ENCODE measurements around the gene VPS52.
A peak's percentile ranks its signal among the peaks of the same experiment; 100 is the strongest.
"Not testable (repeated sequence)": the region's sequence is repeated elsewhere in the genome, so short reads cannot be mapped to it uniquely, and the experiment has no call there.

VPS52 gene

GRCh38 chr6:33304216-33304615, 32.5 kb upstream of the VPS52 start:
- DNase-seq = no peak

GRCh38 chr6:33301877-33302276, 30.2 kb upstream of the VPS52 start:
- DNase-seq = no peak

DNA sequence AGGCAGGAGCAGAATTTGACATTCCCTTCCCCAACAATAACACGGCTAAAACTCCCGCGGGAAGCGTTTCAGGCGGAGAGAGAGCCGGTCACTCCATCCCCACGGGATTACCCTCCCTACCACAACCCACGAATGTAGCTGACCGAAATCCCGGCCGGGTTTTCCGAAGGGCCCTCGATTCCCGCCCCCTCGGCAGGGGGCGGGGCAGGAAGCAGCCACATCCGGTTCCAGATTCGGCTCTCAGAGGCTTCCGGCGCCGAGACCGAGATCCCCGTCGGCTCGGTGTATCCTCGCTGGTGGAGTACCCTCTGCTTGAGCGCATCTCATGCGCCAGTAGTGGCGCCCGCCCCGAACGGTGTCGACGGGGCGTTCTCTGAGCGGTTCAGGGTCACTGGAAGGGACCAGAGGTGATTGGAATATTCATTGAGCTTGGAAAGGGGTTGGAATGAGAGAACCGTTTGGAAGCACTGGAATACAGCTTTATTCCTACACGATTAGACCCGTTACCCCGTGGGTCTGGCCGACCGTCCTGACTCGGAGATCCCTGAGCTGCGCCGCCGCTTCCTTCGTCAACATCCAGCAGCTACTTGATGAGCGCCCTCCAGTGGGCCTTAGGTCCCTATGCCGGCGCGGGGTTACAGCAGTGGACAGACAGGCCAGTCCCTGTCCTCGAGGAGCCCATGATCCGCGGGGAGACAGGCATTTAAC, 27.7 kb upstream of the VPS52 start:
- peak; percentile 95 for DNase-seq

DNA sequence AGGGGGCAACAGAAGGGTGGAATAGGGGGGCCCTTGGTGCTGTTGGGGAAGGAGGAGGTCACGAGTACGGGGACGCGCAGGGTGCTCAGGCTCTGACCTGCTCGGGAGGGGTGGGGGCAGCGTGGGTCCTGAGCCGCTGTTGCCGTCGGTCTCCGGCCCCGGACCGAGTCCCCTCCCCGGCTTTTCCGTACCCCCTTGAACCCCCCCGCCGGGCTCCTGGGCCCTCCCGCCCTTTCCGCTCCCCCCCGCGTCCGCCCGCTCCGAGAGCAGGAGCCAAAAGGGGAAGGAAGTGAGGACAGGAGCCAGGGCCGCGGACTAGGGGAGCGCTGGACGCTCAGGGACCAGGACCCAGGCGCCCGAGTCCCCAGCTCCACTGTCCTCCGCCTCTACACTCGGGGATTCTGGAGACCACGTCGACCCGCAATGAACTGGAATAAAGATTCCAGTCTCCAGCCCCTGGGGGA, 27.1 kb upstream of the VPS52 start, which contains the start of gene RGL2:
Gene RGL2 (minus strand): TSS at position 170 of the 464 bp plus-strand sequence. CDS start 332 bp downstream, outside the sequence.
- DNase-seq = peak; percentile 62 to 63

DNA sequence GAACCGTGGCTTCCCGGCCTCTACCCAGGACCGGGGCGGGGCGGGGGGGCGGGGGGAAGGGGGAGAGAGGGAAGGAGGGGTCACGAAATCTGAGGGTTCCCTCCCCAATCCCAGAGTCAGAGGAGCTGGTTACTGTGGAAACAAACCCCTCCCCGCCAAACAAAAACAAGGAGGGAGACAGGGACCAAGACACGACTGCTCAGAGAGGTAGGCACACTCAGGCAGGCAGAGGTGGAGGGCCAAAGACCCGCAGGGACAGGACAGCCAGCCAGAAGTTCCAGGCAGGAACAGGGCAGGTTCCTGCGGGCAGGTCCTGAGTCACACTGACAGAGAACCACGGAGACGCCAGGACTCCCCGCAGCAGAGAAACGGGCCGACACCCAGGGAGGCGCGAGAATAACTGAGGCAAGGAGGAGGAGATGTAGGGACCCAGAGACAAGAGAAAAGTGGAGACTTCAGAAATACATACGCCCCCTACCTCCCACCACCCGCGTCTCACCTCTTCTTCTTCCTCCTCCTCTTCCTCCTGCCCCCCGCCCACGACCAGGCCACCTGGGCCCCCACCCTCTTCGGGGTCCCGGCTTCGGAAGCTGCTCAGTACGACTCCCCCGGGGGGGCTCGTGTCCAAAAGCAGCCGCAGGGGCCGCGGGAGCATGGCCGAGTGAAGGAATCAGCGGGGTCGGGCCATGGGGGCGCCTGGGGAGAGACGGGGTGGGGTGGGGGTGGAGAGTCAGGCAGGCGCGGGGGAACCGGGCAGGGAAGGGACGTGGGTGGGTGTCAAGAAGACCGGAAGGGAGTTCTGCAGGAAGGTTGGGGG, 26.5 kb upstream of the VPS52 start:
- peak; percentile 62 to 71 for DNase-seq

- no peak for DNase-seq
Observed at GRCh38 chr6:33297406-33297955, 25.8 kb upstream of the VPS52 start.

DNA sequence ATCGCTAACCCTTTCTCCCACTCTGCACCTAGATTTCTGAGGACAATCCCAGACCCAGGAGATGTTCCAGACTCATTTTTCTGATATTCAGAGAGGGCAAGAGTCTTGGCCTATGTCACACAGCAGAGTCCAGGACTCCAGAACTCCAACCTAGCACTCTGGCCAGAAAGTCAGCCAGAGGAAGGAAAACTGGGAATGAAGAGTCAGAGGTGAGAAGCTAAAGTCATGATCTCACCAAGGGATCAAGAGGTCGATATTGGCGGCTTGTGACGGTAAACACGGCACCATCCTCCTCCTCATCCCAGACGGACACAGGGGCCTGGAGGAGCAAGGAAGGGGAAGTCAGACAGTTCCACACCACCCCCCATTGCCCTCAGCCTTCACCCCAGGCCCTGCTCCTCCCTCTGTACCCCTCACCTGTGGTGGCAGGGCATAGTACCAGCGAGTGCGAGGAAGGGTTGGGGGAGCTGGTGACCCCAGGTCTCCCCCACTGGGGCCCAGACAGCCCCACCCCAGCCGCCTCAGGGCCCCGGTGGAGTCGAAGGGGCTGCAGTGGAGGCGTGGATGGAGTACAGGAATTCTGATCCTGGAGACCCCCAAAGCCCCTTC, 25.2 kb upstream of the VPS52 start:
- DNase-seq = no peak

DNA sequence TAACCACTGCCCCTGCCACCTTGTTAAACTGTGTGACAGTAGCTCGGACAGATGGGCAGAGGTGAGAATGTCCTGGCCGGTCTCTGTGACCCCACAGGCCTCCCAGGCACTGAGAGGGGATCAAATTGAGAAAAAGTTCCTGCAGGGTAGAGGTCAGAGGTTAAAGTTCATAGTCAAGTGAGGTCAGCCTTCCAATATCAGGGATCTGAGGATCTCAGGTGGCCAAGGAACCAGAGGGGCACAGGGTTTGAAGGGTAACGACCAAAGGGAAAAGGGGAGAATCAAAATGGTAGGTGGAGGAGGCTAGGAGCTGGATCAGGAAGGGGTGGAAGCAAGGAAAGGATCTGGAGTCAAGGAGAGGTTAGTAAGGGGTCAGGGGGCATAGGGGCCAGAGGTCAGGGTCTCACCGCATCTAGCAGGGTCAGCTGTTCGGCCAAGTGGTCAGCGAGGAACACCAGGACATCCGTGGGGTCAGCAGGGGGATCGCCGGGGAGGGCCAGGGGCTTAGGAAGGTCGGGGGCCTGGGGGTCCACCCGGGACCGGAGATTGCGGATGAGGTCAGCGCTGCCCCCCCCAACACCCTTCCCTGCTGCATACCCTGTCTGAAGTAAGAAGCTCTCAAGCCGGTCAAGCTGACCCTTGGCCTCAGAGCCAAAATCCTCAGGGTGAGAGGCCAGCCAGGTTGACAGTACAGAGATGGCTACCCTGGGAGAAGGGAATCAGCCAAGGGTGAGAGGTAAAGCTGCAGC, 24.1 kb upstream of the VPS52 start:
- no peak for DNase-seq

DNA sequence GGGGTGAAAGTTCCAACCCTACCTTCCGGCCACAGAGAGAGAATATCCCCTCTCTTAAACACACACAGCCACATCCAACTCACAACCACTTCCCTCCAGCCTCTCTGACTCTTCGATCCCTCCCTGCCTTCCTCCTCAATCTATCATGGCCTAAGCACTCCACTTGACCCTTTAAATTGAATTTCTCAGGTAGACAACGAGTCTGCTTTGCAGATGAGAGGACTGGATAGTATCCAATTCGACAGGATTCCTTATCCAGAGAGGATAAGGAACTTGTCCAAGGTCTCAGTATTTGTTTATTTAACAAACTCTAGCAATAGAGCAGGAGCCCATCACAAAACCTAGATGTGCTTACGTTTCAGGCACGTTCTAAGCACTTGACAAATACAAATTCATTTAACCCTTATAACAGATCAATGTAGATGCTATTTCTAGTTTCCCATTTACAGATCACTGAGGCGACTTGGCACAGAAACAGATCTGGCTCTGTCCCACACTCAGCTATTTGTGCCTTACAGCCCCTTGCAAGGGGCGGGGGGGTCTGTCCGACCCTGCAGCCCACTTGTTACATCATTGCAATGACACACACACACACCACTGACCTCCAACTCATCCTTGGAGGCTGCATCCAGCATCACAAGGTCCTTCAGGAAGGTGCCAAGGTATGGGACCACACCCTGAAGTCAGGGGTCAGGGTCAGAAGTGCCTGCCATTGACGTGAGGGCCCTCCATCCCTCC, 22.6 kb upstream of the VPS52 start:
- no peak for DNase-seq

DNA sequence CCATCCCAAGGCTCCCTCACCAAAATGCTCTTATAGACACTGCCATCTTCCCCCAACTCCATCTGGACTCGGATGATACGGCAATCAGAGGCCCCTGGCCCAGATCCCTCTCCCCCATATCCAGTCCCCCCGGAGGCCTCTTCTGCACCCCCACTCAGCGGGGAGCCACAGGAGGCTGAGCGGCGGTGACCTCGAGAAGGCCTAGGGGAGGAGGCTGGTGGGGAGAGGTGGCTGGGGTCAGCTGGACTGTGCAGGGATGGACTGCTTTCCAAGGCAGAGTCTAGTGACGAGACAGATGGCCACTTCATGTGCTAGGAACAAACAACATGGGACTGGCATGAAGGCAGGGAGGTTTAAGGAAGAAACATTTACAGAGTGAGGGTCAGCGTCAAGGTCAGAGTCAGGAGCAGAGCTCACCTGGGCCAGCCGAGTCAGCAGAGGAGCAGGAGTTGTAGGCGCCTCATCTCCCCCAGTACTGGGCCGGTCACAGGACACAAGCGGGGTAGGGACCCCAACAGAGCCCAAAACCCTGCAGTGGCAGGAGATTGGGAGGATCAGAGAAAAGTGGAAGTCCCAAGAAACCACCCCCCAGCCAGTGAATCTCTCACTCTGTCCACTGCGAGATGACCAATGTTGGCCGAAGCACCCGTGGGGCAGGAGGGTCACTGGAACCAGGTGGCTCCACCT, 21.5 kb upstream of the VPS52 start:
- DNase-seq = no peak

DNA sequence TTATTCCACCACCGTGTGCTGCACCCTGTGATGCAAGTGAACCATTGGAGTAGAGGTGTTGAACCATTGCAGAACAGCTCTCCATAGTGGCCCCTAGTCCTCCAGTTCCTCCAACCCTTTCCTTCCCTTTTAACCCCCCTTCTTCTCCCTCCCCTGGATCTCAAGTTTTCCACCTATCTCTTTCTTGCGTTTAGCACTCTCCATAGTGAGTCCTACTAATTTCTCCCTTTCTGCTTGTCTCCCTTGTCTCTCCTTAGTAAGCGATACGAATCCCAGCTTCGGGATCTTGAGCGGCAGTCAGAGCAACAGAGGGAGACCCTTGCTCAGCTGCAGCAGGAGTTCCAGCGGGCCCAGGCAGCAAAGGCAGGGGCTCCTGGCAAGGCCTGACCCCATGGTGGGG, 18.8 kb upstream of the VPS52 start:
- DNase-seq = no peak

- DNase-seq = no peak
Observed at GRCh38 chr6:33289784-33290315, 18.2 kb upstream of the VPS52 start.

GRCh38 chr6:33288921-33289783, 17.5 kb upstream of the VPS52 start, which contains the start of the genes PFDN6 and WDR46:
PFDN6 (plus strand) TSS chr6:33289601; CDS start chr6:33289857, 256 bp downstream.
WDR46 (minus strand) TSS chr6:33289239; CDS start chr6:33289170, 69 bp downstream.
- DNase-seq = peak; percentile 75 to 81

DNA sequence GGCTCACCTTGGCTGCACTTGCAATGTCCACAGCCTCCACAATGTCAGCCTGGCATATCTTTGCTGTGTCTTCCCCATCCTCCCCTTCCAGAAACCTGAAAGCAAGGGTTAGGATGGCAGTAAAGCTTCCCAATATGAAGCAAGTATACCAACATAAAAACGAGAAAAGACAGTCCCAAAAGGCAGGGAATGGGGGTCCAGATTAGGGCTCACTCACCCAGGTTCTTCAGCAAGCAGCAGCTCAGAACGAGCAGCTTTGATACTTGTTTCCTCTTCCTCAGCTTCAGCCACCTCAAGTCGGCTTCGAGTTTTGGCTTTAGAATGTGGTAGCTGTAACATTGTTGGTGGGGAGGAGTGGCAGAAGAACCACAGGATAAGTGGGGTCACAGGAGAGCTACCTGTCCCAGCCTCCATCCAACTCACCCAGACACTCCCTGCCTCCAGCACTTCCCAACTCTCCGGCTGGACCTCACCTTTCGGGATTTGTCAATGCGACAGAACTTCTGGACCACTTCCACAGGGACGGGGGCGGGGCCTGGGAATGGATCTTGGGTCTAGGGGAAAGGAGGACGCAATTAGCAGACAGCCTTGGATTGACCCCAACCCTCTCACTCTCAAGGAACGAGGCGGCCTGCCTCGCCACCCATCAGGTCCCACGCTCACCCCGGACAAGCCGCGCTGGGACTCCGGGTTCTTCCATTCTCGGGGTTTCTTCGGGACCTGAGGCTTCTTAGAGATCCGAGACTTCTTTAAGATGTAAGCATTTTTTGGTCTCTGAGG, 16.7 kb upstream of the VPS52 start:
- no peak for DNase-seq

DNA sequence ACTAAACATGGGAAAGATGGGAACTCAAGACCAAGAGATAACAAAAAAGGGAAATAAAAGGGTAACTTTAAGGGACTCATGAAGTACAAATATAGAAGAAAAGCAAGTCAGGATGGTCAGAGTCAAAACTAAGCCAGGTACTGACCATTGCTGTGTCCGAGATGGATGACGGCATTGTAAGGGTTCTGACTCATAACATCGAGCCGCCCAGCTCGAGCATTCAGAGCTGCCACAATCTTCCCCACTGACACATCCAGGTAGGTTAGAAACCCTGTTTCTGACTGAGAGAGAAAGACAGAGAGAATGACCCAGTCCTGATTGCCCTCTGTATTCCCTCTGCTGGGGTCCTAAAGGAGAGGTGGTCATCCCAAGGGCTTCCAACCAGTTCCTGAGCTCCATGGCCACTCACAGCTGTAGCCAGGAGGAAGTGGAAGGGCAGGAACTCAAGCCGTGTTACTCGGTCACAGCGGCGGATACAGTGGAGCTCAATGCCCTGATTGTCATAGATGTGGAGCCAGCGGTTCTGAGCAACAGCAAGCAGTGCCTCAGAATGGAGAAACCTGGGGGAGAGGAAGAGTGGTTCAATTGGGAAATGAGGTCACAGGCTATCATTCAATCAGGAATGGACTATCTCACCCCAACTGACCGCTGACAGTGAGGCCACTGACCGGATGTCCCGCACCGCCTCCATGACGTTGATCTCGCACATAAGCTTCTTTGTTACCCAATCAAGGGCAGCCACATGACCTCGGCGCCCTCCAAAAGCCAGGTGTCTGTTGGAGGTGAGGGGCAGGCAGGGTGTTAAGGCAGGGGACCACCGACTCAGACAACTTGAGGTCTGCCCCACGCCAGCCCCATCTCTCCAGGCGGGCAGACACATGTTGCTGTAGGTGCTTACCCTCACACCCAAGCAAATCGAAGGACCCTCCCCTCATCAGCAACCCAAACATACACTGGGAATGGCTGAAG, 15.6 kb upstream of the VPS52 start:
- no peak for DNase-seq

DNA sequence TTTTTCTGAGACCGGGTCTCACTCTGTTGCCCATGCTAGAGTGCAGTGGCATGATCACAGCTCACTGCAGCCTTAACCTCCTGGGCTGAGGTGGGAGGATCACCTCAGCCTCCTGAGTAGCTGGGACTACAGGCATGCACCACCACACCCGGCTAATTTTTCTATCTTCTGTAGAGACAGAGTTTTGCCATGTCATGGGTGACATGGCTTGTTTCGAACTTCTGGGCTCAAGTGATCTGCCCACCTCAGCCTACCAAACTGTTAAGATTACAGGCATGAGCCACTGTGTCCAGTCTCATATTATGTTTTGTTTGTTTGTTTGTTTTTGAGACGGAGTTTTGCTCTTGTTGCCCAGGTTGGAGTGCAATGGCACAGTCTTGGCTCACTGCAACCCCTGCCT, 13.5 kb upstream of the VPS52 start:
- DNase-seq = not testable (repeated sequence)

DNA sequence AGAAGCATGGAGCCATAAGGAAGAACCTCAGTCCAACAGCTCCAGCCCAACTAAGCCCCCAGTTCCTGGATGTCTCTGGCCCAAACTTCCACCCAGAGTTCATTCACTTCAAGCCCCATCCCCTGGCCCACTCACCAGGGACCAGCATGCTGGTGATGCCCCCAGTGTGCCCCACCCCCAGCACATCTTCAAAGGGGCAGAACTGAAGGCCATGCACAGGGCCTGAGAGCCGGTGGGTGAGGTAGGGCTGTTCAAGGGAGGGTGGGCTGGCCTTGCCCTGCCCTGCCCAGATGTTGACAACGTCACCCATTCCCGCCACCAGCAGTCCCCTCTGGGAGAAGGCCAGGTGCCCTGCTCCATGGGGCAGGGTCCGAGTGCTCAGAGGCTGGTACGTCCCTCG, 8.9 kb upstream of the VPS52 start:
- DNase-seq = no peak

Measured in stimulated activated CD4-positive, alpha-beta T cell treated with anti-CD3 and anti-CD28 coated beads, Interleukin-2, amount 100 ng/mL, for 24 hours (primary cell).